Peyer's patch (tissue), 4 donors: ENCODE results near the gene ZDHHC11. TPM values are rescaled to one million over a fixed set of nuclear protein-coding genes. Genes with fewer than 3 reads are reported as not detected.

Experiments used
- DNase-seq, 3 donors: peaks; one replicate each; pipeline ENCODE4 v3.0.0-alpha.2; 2017 to 2019
- H3K27ac ChIP-seq, 4 donors: fragments of 200-600 bp; sonication (generic); one replicate each; pipeline ENCODE4 v1.5.1; 2016 to 2019
- H3K27me3 ChIP-seq, 2 donors: fragments of 200-600 bp; sonication (generic); one replicate each; pipeline ENCODE4 v1.5.1; 2019
- H3K36me3 ChIP-seq, 3 donors: fragments of 200-600 bp; sonication (generic); one replicate each; pipeline ENCODE4 v1.5.1; 2016 to 2019
- H3K4me1 ChIP-seq, 4 donors: fragments of 200-600 bp; sonication (generic); one replicate each; pipeline ENCODE4 v1.5.1; 2016 to 2019
- H3K4me3 ChIP-seq, 4 donors: fragments of 200-600 bp; sonication (generic); 1 replicate in 3 of 4; 2 replicates in 1 of 4; pipeline ENCODE4 v1.5.1; 2016 to 2019; ENCODE audit warnings: mild to moderate bottlenecking in 1 of 4
- H3K9me3 ChIP-seq, 4 donors: fragments of 200-600 bp; sonication (generic); one replicate each; pipeline ENCODE4 v1.5.1; 2016 to 2019; ENCODE audit warnings: mild to moderate bottlenecking in 1 of 4
- POLR2A ChIP-seq, 2 donors: fragments of 450-650 bp; IDR thresholded peaks; one replicate each; pipeline ENCODE4 v1.5.1; 2017; ENCODE audit warnings: antibody characterized with exemption in 2 of 2, mild to moderate bottlenecking in 2 of 2, moderate library complexity in 2 of 2
- total RNA-seq, 4 donors: library from RNA; depleted of rRNA; stranded (reverse); fragments of >200 nt; gene quantifications; one replicate each; pipeline ENCODE4 v1.1.0, GENCODE V29; 2016
- TF ChIP-seq, protein P1 (sequence below), 6 experiments: fragments of 450-650 bp in 4 of 6; fragments of 200-600 bp in 2 of 6; sonication (generic) in 1 of 6; IDR thresholded peaks; one replicate each; pipeline ENCODE4 v1.5.1; 2017 to 2019; ENCODE audit warnings: antibody characterized with exemption in 6 of 6, mild to moderate bottlenecking in 3 of 6, moderate library complexity in 1 of 6

Gene ZDHHC11
- total RNA-seq, 4 donors from 2014 or later: 7.7 to 82.5 (median 29.6) TPM

DNA sequence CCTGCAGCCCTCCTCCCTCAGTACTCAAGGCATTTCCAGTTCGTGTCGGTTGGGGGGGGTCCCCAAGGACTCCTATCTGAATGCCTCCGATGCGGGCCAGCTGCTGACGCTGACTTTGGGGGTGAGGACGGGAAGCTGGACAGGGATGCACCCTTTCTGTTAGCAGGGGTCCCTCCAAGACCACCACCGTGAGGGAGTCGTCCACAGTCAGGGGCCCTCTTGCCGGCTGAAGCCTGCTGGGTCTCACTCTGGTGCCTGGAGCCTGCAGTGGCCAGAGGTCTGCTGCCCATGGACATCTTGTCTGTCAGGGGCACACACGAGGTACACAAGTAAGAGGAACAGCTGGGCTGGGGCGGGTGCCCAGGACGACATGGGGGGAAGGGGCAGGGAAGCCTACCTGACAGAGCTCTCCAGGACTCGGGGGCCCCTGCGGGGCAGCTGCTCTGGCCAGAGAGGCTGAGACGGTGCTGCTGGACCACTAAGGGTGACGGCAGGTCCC lies 9.1 kb upstream of the ZDHHC11 start:
- TF ChIP-seq, protein P1, sequence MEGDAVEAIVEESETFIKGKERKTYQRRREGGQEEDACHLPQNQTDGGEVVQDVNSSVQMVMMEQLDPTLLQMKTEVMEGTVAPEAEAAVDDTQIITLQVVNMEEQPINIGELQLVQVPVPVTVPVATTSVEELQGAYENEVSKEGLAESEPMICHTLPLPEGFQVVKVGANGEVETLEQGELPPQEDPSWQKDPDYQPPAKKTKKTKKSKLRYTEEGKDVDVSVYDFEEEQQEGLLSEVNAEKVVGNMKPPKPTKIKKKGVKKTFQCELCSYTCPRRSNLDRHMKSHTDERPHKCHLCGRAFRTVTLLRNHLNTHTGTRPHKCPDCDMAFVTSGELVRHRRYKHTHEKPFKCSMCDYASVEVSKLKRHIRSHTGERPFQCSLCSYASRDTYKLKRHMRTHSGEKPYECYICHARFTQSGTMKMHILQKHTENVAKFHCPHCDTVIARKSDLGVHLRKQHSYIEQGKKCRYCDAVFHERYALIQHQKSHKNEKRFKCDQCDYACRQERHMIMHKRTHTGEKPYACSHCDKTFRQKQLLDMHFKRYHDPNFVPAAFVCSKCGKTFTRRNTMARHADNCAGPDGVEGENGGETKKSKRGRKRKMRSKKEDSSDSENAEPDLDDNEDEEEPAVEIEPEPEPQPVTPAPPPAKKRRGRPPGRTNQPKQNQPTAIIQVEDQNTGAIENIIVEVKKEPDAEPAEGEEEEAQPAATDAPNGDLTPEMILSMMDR (IDR thresholded peaks at IDR 0.05): no peak
- no peak for TF ChIP-seq POLR2A (IDR thresholded peaks at IDR 0.05)
- Histone ChIP-seq H3K27me3 (no peaks in the 10 kb centered on the region), H3K9me3 (no peaks in the 10 kb centered on the region), H3K4me3 (no peak overlapping the region), H3K36me3 (peaks cover 0 to 23% (median 0%) of the 10 kb centered on the region in 3 donors), H3K4me1 (no peaks in the 10 kb centered on the region), H3K27ac (no peak overlapping the region)
- DNase-seq: no peak

- no peak for DNase-seq
- Histone ChIP-seq H3K4me3 (no peak overlapping the region), H3K27me3 (no peaks in the 10 kb centered on the region), H3K4me1 (no peaks in the 10 kb centered on the region), H3K9me3 (no peaks in the 10 kb centered on the region), H3K27ac (no peak overlapping the region), H3K36me3 (peaks cover 0 to 19% (median 0%) of the 10 kb centered on the region in 3 donors)
- TF ChIP-seq, protein P1 (IDR thresholded peaks at IDR 0.05): no peak
- no peak for TF ChIP-seq POLR2A (IDR thresholded peaks at IDR 0.05)
Measured at GRCh38 chr5:859391-859790, 8.6 kb upstream of the ZDHHC11 start.

DNA sequence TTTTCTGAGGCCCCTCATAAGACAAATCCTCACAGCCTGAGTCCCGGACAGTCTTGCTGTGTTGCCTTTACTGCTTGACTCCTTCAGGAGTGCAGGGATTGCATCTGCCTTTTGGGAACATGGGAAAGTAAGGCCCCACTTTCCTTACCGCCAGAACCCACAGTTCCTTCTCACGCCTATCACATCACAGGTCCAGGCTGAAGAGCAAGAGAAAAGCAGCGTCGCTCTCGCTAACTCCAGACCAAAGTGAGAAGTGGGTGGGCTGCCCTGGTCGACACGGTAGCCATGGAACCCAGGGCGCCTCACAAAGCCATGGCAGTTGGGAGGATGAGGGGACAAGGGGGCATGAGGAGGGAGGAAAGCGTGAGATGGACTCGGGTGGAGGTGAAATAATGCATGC lies 7.9 kb upstream of the ZDHHC11 start:
- H3K4me3 ChIP-seq: no peak overlapping the region
- TF ChIP-seq POLR2A (IDR thresholded peaks at IDR 0.05): no peak
- TF ChIP-seq, protein P1 (IDR thresholded peaks at IDR 0.05): no peak
- no peaks in the 10 kb centered on the region for H3K9me3 ChIP-seq
- no peaks in the 10 kb centered on the region for H3K4me1 ChIP-seq
- no peak overlapping the region for H3K27ac ChIP-seq
- H3K36me3 ChIP-seq: peaks cover 0 to 12% (median 0%) of the 10 kb centered on the region in 3 donors
- no peak for DNase-seq
- H3K27me3 ChIP-seq: no peaks in the 10 kb centered on the region

DNA sequence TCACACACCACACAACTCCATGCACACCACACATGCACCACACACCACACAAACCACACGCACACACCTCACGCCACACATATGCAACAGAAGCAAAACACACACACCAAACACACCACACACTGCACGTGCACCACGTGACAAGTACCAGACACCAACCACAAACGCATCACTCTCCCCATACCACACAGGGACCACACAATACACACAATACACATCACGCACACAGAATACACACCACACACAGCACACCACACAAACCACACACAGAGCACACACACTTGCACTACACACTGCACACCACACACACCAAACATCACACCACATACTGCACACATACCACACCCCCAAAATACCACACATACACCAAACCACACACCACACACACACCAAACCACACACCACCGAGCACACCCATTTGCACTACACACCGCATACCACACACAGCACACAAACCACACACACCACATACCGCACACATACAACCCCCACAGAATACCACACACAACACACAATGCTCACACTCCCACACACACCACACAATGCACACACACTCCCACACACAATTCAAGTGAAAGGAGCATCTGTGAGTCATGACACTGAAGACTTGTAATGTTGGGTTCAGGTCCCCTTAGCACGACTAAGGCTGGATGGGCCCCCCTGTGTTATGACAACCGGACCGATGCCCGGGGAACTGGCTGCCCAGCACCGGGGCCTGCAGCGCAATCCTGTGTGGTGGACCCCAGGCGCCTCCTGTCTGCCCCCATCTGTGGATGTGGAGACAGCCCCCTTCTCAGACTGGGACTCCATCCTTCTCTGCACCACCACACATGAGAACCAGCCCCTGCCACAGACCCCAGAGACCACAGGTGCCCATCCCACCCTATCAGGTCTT lies 6.0 kb upstream of the ZDHHC11 start:
- no peak overlapping the region for H3K4me3 ChIP-seq
- TF ChIP-seq, protein P1 (IDR thresholded peaks at IDR 0.05): no peak
- no peak for TF ChIP-seq POLR2A (IDR thresholded peaks at IDR 0.05)
- H3K4me1 ChIP-seq: no peaks in the 10 kb centered on the region
- no peak for DNase-seq
- H3K27me3 ChIP-seq: no peaks in the 10 kb centered on the region
- no peaks in the 10 kb centered on the region for H3K36me3 ChIP-seq
- H3K9me3 ChIP-seq: no peaks in the 10 kb centered on the region
- no peak overlapping the region for H3K27ac ChIP-seq

- no peak overlapping the region for H3K4me3 ChIP-seq
- TF ChIP-seq, protein P1 (IDR thresholded peaks at IDR 0.05): no peak
- no peak for TF ChIP-seq POLR2A (IDR thresholded peaks at IDR 0.05)
- no peaks in the 10 kb centered on the region for H3K9me3 ChIP-seq
- H3K27me3 ChIP-seq: no peaks in the 10 kb centered on the region
- H3K36me3 ChIP-seq: no peaks in the 10 kb centered on the region
- no peak for DNase-seq
- no peak overlapping the region for H3K27ac ChIP-seq
- H3K4me1 ChIP-seq: no peaks in the 10 kb centered on the region
Measured at GRCh38 chr5:855771-856530, 5.2 kb upstream of the ZDHHC11 start.
